Motor neuron (in vitro differentiated cells): ENCODE measurements around the gene CST7. TPM values are rescaled to one million over a fixed set of nuclear protein-coding genes. Genes with fewer than 3 reads are reported as not detected.
"Not testable (repeated sequence)": the region's sequence is repeated elsewhere in the genome, so short reads cannot be mapped to it uniquely, and the experiment has no call there.

Source experiments
- ATAC-seq, 8 experiments: fragments of 200-7000 bp; cut with Tn5 transposase; replicated peaks in 6 of 8; 2 replicates each; pipeline ENCODE4 v1.8.0; 2021; ENCODE audit warnings: mild to moderate bottlenecking in 8 of 8, moderate library complexity in 8 of 8
- H3K27ac ChIP-seq, 2 donors: fragments of 250-450 bp; sonication (Bioruptor Pico); 2 replicates each; pipeline ENCODE4 v1.9.0; 2021; ENCODE audit warnings: antibody characterized with exemption in 2 of 2, mild to moderate bottlenecking in 2 of 2, moderate library complexity in 1 of 2
- H3K4me1 ChIP-seq, 2 donors: fragments of 250-450 bp; sonication (Bioruptor Pico); replicated peaks in 1 of 2; 2 replicates each; pipeline ENCODE4 v1.6.1; 2021; ENCODE audit warnings: antibody characterized with exemption in 2 of 2, mild to moderate bottlenecking in 2 of 2, moderate library complexity in 1 of 2
- H3K4me3 ChIP-seq, 5 donors: fragments of 250-450 bp; sonication (Bioruptor Pico); 2 replicates each; pipeline ENCODE4 v1.9.0; 2021; ENCODE audit warnings: antibody characterized with exemption in 5 of 5, mild to moderate bottlenecking in 5 of 5, moderate library complexity in 4 of 5
- WGBS, 10 experiments: fragments of 450-650 bp; shearing (Covaris generic); methylation state at CpG; one replicate each; pipeline ENCODE4 v1.0.0; 2022; 5-methylcytosine and 5-hydroxymethylcytosine counted together
- in situ Hi-C, 9 experiments: fragments of 400-800 bp; cut with MboI; loops; one replicate each; pipeline ENCODE4 v1.15.0; 2021; ENCODE audit warnings: low sequenced_read_pairs in 9 of 9, low pct_unique_long_range_greater_than_20kb in 2 of 9; ENCODE audit not compliant: unreplicated experiment in 9 of 9
- total RNA-seq, 8 experiments: library from RNA; unstranded; fragments of 300-600 nt; gene quantifications; 2 replicates each; pipeline versions ENCODE4 v1.2.3 to v1.2.4, GENCODE V29; 2022

Gene CST7
- total RNA-seq, 8 experiments from 2014 or later: not detected

- no peak for ATAC-seq
- Histone ChIP-seq H3K4me3 (no peak overlapping the region), H3K4me1 (peaks cover 0 to 9% of the 10 kb centered on the region in 2 donors), H3K27ac (no peak overlapping the region)
- in situ Hi-C loops: loop anchor here in 6 of 9 experiments (10.0 to 25.0 kb wide), 3 partner anchors 129 to 979 kb away; no protein-coding TSS in a partner anchor
- WGBS, 10 experiments: 87 to 100% (median 100%) methylated on average over 1 to 3 of the region's 7 CpGs; no CpG with 5 or more reads in 6 of the 10 experiments
Observed at GRCh38 chr20:24915892-24916291, 33.2 kb upstream of the CST7 start.

GRCh38 chr20:24916412-24916811 is 32.7 kb upstream of the CST7 start:
- ATAC-seq: no peak
- peaks cover 0 to 9% of the 10 kb centered on the region in 2 donors for H3K4me1 ChIP-seq
- no peak overlapping the region for H3K27ac ChIP-seq
- 83 to 100% methylated on average over 1 of the region's 1 CpG; no CpG with 5 or more reads in 8 of the 10 experiments for WGBS, 10 experiments
- H3K4me3 ChIP-seq: no peak overlapping the region
- in situ Hi-C loops: loop anchor here in 6 of 9 experiments (10.0 to 25.0 kb wide), 3 partner anchors 129 to 979 kb away; no protein-coding TSS in a partner anchor

DNA sequence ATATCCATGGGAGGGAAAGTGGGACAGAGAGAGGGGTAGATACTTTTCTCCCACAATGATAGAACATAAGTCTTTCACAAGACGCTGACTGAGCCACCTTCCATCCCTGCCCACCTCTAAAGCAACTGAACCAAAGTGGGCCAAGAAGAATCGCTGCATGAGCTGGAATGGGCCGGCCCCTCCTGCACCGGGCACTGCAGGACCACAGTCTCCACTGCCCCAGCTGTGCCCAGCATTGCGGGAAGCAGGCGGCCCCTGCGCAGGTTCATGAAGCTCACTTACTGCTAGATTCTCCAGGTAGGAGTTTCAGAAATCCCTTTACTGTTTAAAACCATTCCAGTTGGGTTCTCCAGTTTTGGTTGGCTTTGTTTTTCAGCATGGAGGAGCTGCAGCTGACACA is 32.0 kb upstream of the CST7 start:
- Histone ChIP-seq H3K27ac (no peak overlapping the region), H3K4me3 (no peak overlapping the region), H3K4me1 (peaks cover 0 to 9% of the 10 kb centered on the region in 2 donors)
- no peak for ATAC-seq
- in situ Hi-C loops: loop anchor here in 6 of 9 experiments (10.0 to 25.0 kb wide), 3 partner anchors 130 to 980 kb away; no protein-coding TSS in a partner anchor
- WGBS, 10 experiments: 75 to 100% (median 100%) methylated on average over 1 to 2 of the region's 7 CpGs; no CpG with 5 or more reads in 7 of the 10 experiments

DNA sequence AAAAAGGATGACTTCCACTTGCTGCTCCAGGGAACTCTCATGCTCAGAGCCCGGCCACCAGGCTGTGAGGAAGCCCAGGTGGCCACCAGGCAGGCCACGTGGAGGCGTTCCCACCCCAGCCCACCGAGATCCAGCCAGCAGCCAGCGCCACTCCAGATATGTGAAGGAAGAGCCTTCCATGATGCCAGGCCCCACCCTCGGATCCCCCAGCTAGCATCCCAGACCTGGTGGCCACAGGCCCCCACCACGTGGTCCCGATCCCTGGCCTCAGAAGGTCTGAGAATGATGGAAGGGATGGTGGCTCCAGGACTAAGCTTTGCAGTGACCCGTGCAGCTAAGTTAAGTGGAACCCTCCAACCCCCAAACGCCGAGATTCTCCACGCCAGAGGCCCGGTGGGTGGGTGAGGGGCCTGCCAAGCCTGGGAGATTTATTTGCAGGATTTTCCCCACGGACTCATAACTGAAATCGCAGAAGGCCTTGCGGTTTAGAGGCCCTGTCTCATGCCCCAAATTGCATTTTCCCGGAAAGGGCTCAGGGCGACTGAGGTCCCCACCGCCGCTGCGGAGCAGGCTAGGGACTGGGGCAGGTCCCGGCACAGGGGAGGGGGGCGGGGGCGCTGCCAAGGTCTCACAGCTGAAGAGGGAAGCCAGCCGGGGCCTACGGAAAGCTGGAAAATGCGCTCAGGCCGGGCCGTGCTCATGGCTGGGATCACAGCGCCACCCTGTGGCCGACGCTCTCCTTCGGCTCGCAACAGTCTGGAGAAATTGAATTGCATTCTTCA is 31.1 kb upstream of the CST7 start:
- Histone ChIP-seq H3K27ac (no peak overlapping the region), H3K4me1 (peaks cover 0 to 9% of the 10 kb centered on the region in 2 donors), H3K4me3 (no peak overlapping the region)
- in situ Hi-C loops: loop anchor here in 6 of 9 experiments (10.0 to 25.0 kb wide), 3 partner anchors 131 to 981 kb away; no protein-coding TSS in a partner anchor
- peak; percentile 83 to 100 (median 96) for ATAC-seq
- 0 to 27% (median 12%) methylated on average over 1 to 18 of the region's 34 CpGs; no CpG with 5 or more reads in 6 of the 10 experiments for WGBS, 10 experiments

- in situ Hi-C loops: loop anchor here in 6 of 9 experiments (10.0 to 25.0 kb wide), 3 partner anchors 132 to 982 kb away; no protein-coding TSS in a partner anchor
- 0 to 92% (median 39%) methylated on average over 1 to 10 of the region's 17 CpGs; no CpG with 5 or more reads in 1 of the 10 experiments for WGBS, 10 experiments
- Histone ChIP-seq H3K4me1 (peaks cover 0 to 9% of the 10 kb centered on the region in 2 donors), H3K4me3 (no peak overlapping the region), H3K27ac (no peak overlapping the region)
- peak in 2 of 8 experiments; percentile 8 to 12 for ATAC-seq
Observed at GRCh38 chr20:24918579-24919566, 30.2 kb upstream of the CST7 start.

GRCh38 chr20:24919665-24920064 is 29.4 kb upstream of the CST7 start:
- H3K4me3 ChIP-seq, ATAC-seq, H3K27ac ChIP-seq, H3K4me1 ChIP-seq: not testable (repeated sequence)
- in situ Hi-C loops: loop anchor here in 6 of 9 experiments (10.0 to 25.0 kb wide), 3 partner anchors 132 to 982 kb away; no protein-coding TSS in a partner anchor
- 83 to 100% (median 100%) methylated on average over 1 to 2 of the region's 15 CpGs; no CpG with 5 or more reads in 7 of the 10 experiments for WGBS, 10 experiments

GRCh38 chr20:24920706-24921105 is 28.4 kb upstream of the CST7 start:
- WGBS, 10 experiments: 20% methylated on average over 1 of the region's 3 CpGs; no CpG with 5 or more reads in 9 of the 10 experiments
- not testable (repeated sequence) for H3K4me3 ChIP-seq, H3K27ac ChIP-seq, H3K4me1 ChIP-seq, ATAC-seq
- in situ Hi-C loops: loop anchor here in 5 of 9 experiments (25.0 kb wide), 2 partner anchors 133 to 983 kb away; no protein-coding TSS in a partner anchor

- ATAC-seq, H3K27ac ChIP-seq, in situ Hi-C loops, H3K4me3 ChIP-seq, H3K4me1 ChIP-seq: not testable (repeated sequence)
- 17 to 100% (median 67%) methylated on average over 1 to 4 of the region's 5 CpGs; no CpG with 5 or more reads in 3 of the 10 experiments for WGBS, 10 experiments
Observed at GRCh38 chr20:24929259-24929658, 19.8 kb upstream of the CST7 start.

GRCh38 chr20:24929867-24930723 is 19.0 kb upstream of the CST7 start:
- H3K27ac ChIP-seq, H3K4me3 ChIP-seq, H3K4me1 ChIP-seq, ATAC-seq, in situ Hi-C loops: not testable (repeated sequence)
- 0 to 84% (median 71%) methylated on average over 3 to 8 of the region's 13 CpGs; no CpG with 5 or more reads in 3 of the 10 experiments for WGBS, 10 experiments

- H3K4me1 ChIP-seq, H3K27ac ChIP-seq, ATAC-seq, in situ Hi-C loops, H3K4me3 ChIP-seq: not testable (repeated sequence)
- 60 to 80% (median 68%) methylated on average over 1 to 13 of the region's 15 CpGs; no CpG with 5 or more reads in 2 of the 10 experiments for WGBS, 10 experiments
Observed at GRCh38 chr20:24930724-24931688, 18.1 kb upstream of the CST7 start.

GRCh38 chr20:24931893-24932292 is 17.2 kb upstream of the CST7 start:
- in situ Hi-C loops, H3K4me3 ChIP-seq, H3K4me1 ChIP-seq, ATAC-seq, H3K27ac ChIP-seq: not testable (repeated sequence)
- 0 to 100% (median 70%) methylated on average over 1 of the region's 1 CpG; no CpG with 5 or more reads in 4 of the 10 experiments for WGBS, 10 experiments
